Measurements from ENCODE around the gene CD34.
"Not testable (repeated sequence)": the region's sequence is repeated elsewhere in the genome, so short reads cannot be mapped to it uniquely, and the experiment has no call there.

CD34 gene

DNA sequence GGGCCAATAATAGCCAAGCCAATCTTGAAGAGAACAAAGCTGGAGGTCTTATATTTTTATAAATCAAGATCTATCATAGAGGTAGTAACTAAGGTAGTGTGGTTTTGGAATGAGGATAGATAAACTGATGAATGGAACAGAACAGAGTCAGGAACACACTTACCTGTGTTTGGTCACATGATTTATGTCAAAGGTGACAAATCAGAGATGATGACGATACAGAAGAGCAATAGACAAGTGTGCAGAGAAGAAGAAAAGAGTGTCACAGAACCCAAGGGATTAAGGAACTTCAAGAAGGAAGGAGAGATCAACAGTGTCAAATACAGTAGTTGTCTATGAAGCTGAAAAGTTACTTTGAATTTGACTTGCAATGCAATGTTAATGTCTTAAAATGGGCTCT lies 16.1 kb upstream of the CD34 start:
- no peak for DNase-seq

DNA sequence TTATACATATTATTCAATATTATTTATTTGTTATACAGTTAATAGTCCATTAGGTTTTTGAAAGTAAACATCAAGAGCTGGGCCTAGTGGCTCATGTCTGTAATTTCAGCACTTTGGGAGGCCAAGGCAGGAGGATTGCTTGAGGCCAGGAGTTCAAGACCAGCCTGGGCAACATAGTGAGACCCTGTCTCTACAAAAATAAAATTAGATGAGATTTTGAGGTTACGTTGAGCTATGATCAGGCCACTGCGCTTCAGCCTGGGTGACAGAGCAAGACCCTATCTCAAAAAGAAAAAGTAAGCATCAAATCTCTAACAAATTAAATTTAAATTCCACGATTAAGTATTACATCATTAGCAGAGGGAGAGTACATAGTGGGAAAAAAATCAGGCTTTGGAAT lies 15.0 kb upstream of the CD34 start:
- not testable (repeated sequence) for DNase-seq

DNA sequence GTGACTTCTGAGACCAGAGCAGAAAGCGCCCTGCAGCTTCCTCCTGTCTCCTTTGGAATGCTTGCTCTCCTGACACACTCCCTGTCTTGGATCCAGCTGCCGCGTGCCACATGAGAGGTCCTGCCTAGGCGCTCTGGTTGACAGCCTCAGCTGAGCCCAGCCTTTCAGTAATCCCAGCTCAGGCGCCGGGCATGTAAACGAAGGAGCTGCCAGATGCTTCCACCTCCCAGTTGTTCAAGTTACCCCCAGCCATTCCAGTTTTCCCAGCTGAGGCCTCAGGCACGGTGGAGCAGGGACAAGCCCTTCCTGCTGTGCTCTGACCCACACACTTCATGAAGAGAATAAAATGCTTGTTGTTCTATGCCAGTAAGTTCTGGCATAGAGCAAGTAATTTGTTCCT lies 14.3 kb upstream of the CD34 start:
- DNase-seq: no peak

DNA sequence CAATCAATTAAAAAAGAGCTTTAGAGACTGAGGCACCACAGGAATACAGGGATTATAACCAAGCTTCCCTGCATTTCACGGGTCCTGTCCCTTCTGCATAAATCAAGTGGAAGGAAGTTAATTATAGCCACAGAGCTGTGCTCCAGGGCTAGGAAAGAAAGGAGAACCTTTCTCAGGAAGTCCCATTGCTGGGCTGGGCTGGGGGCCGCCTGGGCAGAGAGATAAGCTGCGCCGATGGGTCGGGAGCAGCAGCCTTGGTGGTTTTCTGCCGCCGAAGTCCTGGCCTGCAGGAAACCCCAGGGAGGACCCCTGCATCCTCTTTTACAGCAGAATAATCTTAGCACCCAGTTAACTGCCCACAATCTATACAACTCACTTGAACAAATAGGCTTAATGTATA lies 12.6 kb upstream of the CD34 start:
- no peak for DNase-seq

DNA sequence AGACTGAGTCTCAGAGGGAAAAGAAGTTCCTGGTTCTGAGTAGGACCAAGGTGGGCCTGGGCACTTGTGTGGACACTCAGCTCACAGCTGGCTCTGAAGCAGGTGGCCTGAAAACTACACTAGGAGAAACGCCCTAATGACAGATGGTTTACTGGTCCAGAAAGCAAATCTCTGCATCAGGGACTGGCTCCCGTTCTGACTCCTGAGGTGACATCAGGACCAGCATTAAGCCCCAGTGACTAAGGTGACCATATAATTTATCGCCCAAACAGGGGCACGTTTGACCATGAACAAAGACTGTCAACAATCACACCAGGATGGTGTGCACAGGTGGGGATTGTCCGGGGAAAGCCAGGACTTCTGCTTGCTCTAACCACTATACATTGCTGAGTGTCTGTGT lies 12.2 kb upstream of the CD34 start:
- DNase-seq: no peak

DNA sequence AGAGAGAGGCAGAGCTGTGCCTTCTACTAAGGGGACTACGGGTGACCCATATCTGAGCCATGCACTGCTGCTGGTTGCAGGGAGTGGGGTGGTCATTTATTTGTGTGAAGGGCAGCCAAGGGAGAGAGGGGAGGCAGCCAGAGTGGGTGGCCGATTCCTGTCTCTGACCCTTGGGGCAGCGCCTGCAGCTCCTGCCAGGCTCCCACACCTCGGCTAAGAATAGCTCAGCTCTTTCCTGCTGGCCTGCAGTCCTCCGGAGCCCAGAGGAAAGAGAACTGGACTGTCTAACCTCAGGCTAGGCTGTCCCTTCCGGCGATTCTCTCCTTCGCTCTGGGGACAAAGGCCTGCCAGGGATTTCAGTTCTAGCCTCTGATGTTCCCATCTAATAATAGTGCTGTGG lies 11.6 kb upstream of the CD34 start:
- no peak for DNase-seq

DNA sequence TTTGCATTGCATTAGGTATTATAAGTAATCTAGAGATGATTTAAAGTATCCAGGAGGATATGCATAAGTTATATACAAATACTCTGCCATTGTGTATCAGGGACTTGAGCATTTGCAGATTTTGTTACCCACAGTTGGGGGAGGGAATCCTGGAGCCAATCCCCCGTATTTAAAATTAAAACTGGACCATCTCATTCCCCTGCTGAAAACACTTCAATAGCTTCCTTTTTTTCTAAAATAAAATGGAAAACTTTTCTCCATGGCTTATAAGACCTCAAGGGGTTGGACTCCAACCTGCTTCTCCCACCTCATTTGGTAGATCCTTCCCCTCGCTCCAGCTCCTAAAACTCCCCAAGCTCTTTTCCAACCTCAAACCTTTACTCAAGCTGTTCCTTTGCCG lies 10.4 kb upstream of the CD34 start:
- DNase-seq: no peak

DNA sequence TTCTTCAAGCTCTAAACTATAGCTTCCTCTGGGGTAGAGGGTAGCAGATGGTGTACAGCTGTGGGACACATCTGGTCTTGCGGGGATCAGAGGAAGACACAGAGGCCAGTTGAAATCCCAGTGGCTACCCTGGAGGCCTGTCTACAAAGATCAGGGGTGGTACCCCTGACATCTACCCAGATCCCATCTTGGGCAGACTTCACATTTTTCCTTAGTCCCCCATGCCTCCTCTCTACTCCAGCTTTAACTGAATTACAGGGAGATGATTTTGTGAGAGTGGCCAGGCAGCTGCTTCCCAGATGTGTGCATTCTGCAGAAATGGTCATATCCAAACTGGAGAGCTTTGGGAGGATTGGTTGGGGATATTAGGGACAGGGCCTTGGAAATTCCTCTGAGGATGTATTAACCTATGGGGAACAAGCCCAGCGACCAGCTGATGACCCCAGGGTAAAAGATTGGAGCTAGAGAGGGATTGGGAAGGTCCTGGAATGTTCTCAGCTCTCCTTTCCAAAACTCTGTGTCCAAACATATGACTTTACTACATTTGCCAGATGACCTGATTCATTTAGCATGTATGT lies 9.6 kb upstream of the CD34 start:
- DNase-seq: no peak

DNA sequence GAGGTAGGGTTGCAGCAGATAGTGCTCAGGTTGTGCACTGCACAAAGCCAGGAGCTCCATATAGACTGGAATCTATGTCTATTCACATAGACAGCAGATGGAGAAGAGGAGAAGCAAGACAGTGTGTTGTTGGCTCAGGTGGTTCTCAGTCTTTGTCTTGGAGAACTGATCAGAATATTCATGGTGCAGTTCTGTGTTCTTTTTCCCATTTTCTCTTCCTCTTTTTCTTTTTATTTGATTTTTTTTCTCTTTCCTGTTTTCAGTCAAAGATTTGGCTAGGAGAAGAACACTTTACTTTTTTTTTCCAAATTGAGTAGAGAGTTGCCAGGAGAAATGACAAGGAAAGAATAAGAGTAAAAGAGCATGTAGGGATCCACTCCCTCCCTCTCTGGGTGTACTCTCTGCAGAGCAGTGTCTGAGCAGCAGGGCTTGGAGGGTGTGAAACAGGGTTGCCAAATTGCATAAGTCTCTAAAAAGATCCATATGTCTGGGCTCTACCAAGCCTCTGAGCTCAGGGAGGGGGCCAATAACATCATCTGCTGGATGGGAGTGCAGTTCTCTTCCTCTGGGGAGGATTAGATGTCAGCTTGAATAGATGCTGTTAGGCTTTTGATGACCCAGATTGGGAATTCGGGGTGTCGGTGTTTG lies 8.7 kb upstream of the CD34 start:
- DNase-seq: no peak

DNA sequence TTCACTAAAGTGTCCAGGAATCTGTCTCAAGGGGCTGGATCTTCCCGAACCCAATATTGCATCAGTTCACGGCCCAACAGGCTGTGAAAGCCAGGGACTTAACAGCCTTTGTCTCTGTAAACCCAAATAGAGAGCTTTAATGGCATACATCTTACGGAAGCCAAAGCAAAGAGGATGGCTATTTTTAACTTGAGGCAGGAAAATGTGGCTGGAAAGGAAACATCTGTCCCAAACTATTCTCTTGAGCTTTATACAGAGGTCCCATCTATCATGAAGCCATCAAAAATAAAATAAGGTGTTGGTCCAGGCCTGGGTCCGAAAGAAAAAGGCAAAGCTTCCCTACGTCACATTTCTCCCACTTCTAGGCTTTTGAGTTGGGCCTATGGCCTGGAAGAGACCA lies 7.7 kb upstream of the CD34 start:
- DNase-seq: no peak

DNA sequence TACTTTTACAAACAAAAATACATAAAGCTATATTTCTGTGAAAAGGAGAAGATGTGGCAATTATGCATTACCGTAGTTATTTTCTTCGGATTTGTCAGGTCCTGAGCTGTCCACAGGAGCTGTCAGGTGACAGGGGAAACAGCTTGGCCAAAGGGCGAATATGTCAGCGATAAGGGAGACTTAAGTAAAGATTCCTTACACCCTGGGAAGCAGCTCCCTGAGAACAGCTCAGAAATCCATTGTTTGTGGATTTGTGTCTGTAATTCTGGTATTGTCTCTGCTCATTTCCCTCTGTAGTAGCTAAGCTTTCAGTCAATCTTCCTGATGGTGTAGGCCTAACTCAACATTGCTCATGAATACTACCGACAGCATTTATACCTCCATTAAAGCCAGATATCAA lies 7.1 kb upstream of the CD34 start:
- DNase-seq: no peak

DNA sequence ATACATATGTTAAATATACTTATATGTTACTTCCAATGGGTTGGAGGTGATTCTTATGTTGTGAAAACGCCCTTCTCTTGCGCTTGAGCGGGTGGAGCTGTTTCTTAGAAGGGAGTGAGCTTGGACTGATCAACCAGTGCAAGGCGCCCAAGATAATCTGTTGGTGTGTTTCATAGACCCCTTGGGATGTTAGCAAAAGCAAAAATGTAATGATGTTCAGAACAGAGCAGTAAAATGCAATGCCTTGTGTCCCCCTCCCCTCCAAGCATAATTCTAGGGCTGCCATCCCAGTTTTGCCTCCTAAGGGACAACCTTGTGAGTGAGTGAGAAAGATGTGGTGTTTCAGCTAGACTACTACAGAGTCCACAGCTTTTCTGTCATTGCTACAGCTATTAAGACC lies 6.2 kb upstream of the CD34 start:
- DNase-seq: no peak

DNA sequence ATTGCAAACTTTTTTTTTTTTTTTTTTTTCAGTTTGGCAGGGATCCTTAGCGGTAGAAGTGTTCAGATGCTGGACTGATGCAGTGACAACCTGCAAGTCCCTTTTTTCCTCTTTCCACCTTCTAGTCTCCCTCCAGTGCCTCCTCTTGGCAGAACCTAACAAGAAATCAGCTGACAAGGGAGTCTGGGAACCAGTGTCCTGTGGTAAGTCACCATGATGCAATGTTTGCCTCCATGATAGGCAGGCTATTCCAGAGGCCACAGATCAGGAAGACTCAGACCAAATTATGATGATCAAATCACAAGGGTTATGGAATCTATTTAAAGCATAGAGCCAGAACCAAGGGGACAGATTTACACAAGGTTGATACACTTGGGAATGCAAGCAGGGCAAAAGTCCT lies 3.0 kb upstream of the CD34 start:
- DNase-seq: no peak

DNA sequence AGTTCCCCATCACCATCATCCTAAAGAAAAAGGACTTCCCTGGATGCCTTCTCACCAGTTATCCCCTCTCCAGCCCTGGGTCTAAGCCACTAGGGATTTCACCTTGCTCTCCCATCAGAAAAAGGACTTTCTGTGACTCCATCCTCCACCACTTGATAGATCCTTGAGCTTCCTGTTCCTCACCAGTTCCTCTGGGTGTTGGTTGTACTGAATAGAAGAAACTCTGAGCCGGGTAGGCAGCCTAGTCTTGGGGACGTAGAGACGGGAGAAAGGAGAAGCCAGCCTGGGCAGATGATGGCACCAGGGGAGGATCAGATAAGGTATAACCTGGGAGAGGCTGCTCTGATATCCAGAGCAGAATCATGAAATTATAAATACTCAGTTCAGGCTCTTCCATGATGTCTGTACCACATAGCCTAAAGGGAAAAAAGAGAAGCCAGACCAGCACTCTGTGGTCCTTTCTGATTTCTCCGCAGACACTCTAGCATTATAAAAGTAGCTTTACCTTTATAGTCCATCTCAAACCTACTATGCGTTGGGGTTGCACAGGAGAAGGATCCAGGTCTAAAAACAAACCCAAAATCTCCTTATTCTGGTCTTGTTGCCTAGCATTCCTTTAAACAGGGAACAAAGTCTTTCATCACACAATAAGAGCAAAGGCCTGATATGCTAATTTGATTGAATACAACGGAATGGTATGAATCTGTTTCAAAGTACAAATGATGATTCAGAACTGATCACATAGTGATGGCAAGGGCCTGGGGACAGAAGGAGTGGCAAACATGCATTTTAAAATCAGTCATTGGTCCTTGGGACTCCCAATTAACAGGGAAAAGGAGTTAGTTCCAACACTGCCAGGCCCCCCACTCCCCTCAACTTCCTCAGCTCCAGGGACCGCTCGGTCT lies 1.2 kb upstream of the CD34 start:
- DNase-seq: no peak

DNA sequence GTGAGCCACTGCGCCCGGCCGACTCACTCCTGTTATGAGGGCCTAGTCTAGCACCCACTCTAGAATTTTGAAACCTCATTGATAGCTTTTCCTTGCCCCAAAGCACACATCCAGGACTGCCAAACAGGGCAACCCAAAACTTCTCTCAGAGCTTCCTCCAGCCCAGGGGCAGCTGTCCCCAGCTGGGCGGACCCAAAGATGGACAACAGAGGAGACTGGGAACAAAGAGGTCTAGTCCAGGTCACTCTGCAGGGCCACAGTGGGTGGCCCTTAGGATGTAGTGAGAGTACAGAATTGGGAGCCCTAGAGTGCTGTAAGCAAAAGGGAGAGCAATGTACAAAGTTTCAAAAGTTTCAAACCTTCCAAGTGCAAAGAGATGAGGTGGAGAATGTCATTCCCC lies 1.2 kb downstream of the CD34 start:
- no peak for DNase-seq

DNA sequence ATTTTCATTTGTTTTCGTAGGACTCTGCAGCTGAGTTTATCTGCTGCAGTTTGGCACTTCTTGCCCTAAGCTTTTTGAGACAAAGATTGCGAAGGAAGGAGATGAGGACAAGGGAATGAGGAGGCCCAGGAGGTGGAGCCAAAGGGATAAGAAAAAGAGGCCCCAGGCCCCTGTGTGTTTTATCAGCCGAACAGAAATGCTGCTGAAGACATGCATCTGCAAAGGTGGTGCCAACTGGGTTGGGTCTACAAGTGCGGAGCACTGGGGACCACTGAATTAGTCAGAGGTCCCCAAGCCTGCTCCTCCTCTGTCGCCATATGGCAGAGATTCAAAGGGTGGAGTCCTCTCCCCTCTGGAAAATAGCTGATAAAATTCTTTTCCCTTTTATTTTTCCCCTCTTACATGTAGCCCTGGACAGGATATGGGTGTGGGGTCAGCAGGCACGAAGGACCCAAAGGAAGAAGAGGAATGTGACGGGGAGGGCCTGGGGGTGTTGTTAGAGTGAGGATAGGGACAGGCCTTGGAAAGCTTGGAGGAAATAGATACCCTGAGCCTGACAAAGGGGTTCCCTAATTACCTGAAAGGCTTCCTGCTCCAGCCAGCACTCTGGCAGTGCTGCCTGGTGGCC lies 2.7 kb downstream of the CD34 start:
- no peak for DNase-seq

DNA sequence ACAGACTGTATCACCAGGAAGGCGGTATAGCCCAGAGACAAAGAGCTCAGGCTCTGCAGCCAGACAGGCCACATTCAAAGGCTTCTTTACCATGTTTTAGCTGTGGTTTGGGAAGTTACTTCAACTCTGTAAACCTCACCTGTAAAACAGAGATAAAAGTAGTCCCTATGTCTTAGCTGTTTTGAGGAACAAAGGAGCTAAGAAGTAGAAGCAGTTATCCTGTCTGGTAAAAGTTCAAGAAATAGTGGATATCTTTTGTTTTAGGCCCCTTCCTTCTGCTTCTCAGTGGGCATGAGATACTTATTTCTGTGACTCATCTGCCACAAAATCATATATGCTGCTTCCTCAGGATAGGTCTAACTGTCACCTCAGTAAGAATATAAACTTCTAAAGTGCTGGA lies 6.5 kb downstream of the CD34 start:
- no peak for DNase-seq

DNA sequence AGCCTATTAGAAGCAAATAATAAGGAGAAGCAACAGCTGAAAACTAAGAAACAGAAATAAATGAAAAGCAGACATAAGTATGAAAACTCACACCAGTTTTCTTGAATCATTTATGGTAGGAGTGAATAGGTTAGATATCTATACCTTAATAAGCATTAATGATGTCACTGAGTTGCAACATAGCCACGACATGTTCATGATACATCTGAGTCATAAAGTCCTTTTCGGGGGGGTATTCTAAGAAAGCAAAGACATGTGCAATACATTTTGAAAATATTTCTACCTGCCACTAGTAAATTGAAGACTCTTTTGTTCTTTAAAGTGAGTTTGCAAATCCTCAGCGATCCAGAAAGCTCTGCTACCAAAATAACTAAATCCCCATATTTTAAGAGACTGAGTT lies 7.2 kb downstream of the CD34 start:
- no peak for DNase-seq

DNA sequence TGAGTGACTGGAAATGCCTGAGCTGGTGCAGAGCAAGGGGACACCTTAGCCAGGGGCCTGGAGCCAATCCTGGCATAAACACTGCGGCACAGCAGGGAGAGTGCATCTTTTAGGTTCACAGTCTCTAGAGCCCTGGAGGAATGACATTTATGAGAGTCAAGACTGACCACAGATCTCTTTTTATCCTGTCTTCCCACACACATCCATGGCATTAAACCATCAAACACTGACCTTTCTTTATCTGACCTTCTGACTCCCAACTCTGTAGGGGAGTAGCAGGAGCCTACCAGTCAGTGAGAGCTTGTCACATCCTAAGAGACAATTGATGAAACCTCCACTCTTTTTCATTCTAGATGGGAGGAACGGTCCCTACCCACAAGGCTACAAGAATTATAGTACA lies 7.9 kb downstream of the CD34 start:
- no peak for DNase-seq

DNA sequence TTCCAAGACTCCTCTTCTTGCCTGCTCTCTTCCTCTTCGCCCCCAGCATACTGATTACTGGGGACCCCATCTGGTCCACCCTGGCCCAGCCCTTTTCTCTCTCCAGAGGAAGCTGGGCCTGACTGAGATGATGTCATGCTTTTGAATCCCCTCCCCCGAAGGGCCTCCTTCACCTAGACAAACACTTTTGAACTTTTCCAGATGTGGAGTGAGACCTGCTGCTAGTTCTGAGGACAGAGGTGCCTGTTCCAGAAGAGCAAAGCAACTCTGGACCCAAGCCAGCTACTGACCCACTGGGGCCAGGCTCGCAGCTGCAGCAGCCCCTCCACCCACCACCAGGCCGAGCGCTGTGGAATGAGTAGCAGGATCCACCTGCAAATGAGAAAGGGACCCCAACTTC lies 8.4 kb downstream of the CD34 start:
- no peak for DNase-seq

DNA sequence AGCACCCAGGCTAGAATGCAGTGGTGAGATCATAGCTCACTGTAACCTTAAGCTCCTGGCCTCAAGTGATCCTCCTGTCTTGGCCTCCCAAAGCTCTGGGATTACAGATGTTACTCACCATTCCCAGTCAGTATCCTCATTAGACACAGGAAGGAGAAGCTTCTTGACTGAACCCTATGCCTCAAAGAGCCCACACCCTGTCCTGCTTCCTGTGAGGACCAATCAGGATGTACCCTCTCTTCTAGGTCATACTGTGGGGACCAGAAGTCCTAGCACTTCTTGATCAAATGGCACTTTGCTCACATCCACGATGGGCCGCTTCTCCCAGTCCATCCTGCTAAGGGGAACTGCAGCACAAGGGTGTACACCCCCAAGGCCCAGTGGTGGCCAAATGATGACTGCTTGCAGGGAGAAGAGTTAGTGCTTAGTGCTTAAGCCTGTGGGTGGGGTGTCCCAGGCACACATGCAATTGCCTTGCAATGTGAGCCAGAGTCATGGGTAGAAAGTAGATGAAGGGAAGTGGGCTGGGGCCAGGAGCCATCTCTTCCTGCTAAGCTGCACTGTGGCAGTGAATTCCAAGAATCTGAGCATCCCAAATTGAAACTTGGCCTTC lies 9.8 kb downstream of the CD34 start:
- DNase-seq: no peak

DNA sequence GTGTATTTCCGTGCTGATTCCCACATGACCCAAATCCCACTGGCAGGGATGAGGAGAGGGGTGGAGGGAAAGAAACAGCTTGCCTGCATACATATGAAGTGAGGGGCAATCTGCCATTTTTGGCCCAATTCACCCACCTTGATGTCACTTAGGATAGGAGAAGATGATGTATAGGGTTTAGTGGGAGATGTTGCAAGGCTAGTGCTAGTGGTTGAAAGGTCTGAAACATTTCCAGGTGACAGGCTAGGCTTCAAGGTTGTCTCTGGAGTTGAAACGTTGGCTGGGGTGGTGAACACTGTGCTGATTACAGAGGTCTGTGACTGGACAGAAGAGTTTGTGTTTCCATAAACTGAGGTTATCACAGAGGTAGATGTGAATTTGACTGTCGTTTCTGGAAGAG lies 12.1 kb downstream of the CD34 start:
- no peak for DNase-seq

DNA sequence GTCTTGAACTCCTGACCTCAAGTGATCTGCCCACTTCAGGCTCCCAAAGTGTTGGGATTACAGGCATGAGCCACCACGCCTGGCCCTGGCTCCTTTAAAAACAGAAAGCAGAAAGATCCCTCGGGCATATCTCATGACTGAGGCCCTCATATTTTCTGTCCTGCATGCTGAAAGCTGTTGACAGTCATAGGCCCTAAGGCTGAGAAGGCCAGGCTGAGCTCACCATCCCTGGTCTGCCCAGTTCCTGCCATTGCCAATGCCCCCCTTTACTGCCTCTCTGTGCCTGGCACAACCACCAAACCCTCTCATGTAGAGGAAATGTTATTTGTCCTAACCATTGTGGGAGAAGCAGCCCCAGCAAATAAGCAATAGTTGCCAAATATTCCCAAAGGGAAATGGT lies 12.7 kb downstream of the CD34 start:
- DNase-seq: no peak

DNA sequence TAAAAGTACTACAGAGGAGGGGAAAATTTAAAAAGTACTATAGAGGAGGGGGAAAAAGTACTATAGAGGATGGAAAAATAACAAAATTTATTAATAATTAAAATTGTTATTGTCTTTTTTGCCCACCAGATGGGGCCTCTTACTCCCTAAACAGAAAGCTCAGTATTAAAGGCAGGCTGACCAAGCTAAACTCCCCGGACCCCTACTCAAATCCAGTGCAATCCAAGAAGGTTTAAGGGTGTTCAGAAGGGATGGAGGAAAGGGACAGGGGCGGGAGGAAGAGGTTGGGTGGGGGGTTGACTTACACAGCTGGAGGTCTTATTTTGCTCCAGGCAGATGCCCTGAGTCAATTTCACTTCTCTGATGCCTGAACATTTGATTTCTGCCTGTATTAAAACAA lies 13.7 kb downstream of the CD34 start:
- no peak for DNase-seq
